Activated CD4-positive, alpha-beta T cell treated with anti-CD3 and anti-CD28 coated beads, Interleukin-2, amount 50 U/mL, for 4 hours (primary cell): ENCODE data around the gene DOCK2.
"Not testable (repeated sequence)": the region's sequence is repeated elsewhere in the genome, so short reads cannot be mapped to it uniquely, and the experiment has no call there.

Source experiments
- DNase-seq, 2 experiments: peaks; one replicate each; pipeline ENCODE4 v3.0.0-alpha.2; 2020

DOCK2 gene

DNA sequence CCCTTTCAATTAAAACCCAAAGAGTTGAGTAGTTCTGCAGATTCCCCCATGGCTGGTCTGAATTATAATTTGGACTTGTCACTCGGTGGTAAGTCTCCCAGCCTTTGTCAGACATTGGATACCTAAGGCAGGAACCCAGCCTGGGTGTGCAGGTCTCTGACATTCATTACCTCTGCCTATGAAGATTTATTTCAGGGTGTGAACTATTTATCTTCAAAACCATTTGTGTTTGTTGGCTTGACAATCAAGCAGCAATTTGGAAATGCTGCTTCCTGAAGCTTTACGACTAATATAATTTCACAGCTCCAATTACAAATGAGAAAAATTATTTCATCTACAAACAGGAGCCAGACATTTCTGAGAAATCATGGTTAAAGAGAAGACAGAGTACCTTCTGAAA is 160.5 kb downstream of the DOCK2 start:
- no peak for DNase-seq

DNA sequence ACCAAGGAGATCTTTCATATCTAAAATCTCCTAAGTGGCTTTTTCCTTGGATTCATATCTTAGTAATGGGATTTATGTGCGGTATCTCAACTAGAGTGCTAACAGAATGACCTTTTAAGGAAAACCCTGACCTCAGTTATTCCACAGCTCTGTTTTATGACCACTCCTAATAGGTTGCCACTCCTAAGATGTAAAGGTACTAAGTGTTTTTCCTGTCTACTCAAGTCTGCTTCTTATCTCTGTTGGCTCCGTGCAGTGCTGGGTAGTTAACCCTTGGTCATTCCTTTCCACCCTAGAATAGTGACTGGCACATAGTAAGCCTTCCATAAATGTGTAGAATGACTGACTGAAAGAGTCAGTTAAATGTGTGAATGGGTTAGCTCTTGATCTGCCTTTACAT is 161.4 kb downstream of the DOCK2 start:
- DNase-seq: no peak

- DNase-seq: no peak
Observed at GRCh38 chr5:169798906-169799660, 162.0 kb downstream of the DOCK2 start.

DNA sequence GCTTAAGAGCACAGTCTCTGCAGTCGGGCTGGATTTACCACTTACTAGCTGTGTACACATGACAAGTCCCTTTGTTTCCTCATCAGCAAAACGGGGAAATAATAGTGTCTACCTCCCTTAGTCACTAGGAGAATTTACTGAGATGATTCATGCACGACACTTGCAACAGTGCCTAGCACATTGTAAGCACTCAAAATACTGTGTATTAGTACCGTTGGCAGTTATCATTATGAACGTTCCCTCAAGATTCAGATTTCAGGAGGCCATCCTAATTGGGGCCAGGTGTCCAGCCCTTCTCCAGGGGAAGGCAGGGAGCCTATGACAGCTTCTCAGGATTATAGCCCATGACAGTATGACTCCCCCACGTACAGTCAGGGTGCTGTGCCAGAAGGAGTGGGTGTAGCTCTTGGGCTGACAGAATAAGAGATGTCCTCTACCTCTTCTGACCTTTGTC is 164.3 kb downstream of the DOCK2 start:
- no peak for DNase-seq

- no peak for DNase-seq
Observed at GRCh38 chr5:169801781-169802180, 164.7 kb downstream of the DOCK2 start.

DNA sequence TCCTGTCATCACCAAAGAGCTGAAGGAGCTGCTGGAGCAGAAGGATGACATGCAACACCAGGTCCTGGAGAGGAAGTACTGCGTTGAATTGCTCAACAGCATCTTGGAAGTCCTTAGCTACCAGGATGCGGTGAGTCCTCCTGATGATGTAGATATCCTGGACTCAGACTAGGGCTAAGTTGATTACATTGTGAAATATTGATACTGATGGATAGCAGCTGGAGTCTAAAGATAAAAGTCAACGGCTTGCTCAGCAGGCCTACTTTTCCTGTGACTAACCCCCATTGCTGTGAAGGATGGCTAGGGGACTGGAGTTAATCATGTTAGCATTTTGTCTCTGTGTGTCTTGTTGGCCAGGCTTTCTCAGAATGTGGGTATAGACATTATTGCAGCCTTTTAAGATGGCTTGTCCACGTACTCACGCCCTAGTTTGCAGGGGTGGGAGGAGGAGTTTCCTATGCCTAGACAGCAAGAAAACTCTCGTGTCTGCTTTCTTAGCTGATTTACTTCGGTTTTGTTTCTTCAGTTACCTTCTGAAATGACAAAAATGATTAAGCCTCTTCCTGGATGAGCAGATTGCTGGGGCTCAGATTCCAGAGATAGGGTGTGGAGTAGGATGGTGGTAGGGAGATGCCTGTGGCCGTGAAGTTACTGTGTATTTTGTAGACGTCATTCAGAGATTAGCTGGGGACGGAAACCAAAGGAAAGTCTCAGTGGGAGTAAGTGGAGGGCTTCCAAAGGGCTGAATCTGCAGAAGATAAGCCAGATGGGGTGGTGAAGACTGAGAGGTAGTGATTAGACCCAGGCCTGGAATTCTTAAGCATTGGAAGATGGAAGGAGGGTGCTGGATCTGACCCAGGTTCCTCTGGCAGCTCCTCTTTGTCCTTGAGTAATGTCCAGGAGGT is 166.3 kb downstream of the DOCK2 start:
- no peak for DNase-seq

GRCh38 chr5:169804861-169805260 is 167.8 kb downstream of the DOCK2 start:
- no peak for DNase-seq

- peak; percentile 32 to 37 for DNase-seq
Observed at GRCh38 chr5:169805527-169805934, 168.5 kb downstream of the DOCK2 start.

DNA sequence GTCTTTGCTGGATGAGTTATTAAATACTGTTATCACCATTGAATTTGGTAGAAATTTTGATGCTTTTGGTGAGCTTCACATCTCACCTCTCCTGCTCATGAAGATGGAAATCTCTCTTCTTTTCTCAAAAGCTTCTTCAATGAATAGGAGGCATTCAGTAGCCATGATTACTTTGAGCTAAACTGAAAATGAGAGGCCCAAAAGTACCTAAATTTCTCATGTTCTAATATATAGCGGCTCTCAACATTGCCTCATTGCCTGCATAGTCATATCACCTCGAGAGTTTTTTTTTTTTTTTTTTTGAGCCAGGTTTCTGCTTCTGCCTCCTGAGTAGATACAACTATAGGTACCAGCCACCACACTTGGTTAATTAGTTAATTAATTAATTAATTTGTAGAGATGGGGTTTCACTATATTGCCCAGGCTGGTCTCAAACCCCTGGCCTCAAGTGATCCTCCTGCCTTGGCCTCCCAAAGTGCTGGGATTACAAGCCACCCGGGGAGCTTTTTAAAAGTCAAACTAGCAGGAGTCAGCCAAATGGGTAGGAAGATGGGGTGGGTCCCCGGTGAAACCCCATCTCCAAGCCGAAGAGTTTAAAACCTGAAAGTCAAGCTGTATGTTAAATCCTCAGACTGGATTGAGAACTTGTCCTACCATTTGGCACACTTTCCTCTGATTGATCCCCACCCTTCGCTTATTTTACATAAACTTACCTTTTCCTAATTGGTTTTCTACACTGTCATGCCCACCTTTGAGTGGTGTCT is 169.0 kb downstream of the DOCK2 start:
- DNase-seq: no peak

- DNase-seq: no peak
Observed at GRCh38 chr5:169808118-169808581, 171.1 kb downstream of the DOCK2 start.

- DNase-seq: not testable (repeated sequence)
Observed at GRCh38 chr5:169808880-169809279, 171.8 kb downstream of the DOCK2 start.

DNA sequence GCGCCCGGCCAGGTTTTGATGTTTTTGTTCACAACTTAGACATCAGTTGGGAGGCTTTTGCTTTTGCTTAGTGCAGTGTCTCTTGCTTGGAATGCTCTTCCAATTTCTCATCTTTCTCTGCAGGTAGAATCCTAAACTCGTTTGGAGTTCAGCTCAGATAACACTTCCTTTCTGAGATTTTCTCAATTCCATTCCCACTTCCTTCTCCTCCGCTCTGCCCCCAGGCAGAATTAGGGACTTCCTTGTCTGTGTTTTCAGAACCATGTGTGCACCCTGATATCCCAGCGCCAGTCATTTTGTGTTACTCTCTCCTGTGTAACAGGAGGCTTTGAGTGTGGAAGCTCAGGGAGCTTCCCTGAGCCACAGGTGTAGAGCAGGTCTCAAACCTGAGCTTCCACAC is 172.2 kb downstream of the DOCK2 start:
- no peak for DNase-seq

DNA sequence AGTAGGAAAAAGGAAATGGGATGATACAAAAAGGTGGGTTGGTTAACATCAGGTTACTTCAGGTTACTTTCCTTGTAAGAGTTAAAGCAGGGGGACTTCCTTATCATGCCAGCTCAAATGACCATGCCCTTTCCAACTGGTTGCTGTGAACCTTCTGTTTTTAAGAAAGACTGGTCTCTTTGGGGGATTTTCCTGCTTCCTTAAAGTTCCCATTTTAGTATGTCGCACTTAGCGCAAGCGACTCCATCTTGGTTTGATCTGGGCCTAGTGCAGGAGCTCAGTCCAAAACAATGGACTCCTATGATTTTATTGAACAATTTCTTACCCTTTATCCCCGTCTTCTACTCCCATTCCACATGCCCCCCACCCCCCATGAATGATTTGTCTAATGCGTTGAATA is 173.4 kb downstream of the DOCK2 start:
- no peak for DNase-seq

- DNase-seq: no peak
Observed at GRCh38 chr5:169811023-169811422, 173.9 kb downstream of the DOCK2 start.

DNA sequence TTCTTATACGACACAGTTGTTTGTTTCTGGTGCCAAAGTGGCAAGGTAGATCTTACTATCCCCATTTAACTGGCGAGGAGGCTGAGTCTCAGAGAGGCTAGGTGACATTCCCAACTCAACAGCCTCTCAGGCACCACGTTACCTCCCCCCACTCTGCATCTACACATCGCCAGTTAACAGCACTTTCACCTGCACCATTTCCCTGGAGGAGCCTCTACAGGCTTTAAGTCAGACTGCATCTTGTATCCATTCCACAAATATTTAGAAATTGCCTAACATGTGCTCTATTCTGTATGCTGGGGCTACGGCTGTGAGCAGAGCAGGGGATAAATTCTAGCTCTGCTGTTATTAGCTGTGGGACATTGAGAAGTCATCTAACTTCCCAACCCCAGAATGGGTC is 174.6 kb downstream of the DOCK2 start:
- no peak for DNase-seq

- DNase-seq: no peak
Observed at GRCh38 chr5:169812786-169813185, 175.7 kb downstream of the DOCK2 start.

DNA sequence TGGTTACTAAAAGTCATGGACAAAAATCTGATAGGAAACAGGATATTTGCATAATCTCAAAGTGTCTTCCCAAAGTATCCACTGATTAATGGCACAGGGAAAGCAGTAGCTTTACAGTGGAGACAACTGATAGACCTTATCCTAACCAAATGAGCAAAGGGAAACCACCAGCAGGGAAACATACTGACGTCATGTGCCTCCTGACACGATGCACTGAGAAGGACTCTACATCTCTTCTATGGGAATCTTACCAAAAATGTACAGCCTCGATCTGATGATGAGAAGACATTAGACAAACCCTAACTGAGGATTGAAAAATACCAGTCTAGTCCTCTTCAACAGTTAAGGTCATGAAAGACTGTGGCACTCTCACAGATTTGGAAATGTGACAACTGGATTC is 177.0 kb downstream of the DOCK2 start:
- no peak for DNase-seq

DNA sequence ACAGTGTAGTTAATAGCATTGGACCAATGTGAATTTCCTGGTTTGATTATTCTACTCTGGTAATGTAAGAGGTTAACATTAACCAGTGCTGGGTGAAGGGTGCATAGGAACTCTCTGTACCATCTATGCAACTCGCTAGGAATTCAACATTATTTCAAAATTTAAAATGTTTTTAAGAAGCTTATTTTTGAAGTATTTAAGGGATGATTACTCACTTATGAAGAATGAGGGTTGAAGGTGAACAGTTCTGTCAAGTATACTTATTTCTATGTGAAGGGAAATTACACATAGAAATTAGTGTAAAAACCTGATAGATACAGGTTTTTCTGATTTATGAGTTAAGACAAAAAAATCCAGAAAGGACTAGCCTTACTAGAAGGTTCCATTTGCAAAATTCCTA is 177.4 kb downstream of the DOCK2 start:
- no peak for DNase-seq

- DNase-seq: no peak
Observed at GRCh38 chr5:169817031-169817430, 180.0 kb downstream of the DOCK2 start.

GRCh38 chr5:169826618-169827017 is 189.5 kb downstream of the DOCK2 start:
- DNase-seq: no peak

DNA sequence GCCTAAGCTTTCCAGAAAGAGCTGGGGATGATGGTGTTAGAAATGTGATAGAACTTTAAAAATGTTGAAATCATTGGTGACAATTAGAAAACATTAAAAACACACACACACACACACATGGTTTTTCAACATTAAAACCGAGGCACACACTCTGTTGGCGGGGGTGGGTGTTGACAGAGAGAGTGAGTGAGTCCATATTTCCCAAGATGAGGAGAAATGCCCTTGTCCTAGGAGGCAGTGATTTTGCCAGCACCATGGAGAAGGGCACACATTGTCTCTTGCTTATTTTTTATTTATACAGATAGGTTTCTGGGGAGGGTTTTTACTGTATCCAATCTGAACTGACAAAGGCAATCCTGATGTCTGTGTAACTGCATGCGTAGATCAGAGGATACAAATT is 190.7 kb downstream of the DOCK2 start:
- DNase-seq: no peak

DNA sequence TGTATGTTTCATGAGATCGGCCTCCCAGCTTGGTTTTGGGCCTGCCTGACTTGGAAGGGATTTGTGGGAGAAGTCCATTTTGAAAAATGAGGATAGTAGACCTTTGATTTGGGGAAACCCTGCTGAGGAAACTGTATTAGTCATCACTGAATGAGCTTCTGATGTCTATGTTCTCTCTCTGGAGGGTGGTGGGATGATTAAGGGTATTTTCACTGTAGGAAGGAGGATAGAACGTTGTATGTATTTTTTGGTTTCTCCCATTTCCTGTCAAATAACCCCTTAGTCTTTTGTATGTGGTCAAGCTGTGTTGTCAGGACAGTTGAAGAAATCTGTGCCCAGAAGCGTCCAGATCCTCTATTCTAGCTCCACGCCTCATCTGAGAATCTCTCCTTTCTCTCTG is 191.3 kb downstream of the DOCK2 start:
- no peak for DNase-seq

DNA sequence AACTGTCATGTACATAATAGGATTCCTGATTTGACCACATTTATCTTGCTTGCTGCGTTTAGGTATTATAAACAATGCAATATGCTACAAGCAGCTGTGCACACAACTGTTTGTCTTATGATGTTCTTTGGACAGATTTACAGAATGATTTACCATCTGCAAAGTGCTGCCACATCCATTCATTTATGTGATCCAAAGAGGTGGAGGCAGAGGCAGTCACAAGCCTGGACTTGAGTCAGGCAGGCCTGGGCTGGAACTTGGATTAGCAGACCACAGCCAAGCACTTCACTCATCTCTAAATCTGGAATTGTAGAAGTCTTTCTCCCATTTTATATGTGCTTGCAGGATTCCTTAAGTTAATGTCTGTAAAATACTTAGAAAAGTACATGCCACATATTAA is 194.3 kb downstream of the DOCK2 start:
- DNase-seq: no peak
